Caco-2 (cell line): ENCODE measurements around the gene DIP2B. TPM values are rescaled to one million over a fixed set of nuclear protein-coding genes. Genes with fewer than 3 reads are reported as not detected.

Experiments used
- BruUV-seq: library from RNA; stranded (reverse); fragments of 400-500 nt; replicated peaks from 2 replicates; lab custom pipeline; 2021; lab: Mats Ljungman, UMichigan
- CTCF ChIA-PET: fragments of 300-600 bp; sonication (Branson Sonifier 250); formaldehyde crosslinking; loops from one replicate; lab custom pipeline; 2022; ENCODE audit warnings: antibody characterized with exemption; lab: Charles Lee
- POLR2A ChIA-PET: fragments of 300-600 bp; sonication (Branson Sonifier 250); formaldehyde crosslinking; loops from one replicate; lab custom pipeline; 2022; ENCODE audit warnings: antibody characterized with exemption; lab: Charles Lee
- DNase-seq, 2 experiments: peaks; one replicate each; pipeline versions ENCODE4 v3.0.0 to v3.0.0-alpha.2; 2020 to 2022
- H3K27me3 ChIP-seq: replicated peaks from 2 replicates; pipeline ENCODE4 v1.6.0; 2011; ENCODE audit warnings: low read length; ENCODE audit not compliant: control insufficient read depth, insufficient read depth
- H3K36me3 ChIP-seq: 2 replicates; pipeline ENCODE4 v1.5.1; 2011; ENCODE audit warnings: low read length; ENCODE audit not compliant: control insufficient read depth, insufficient read depth
- H3K4me1 ChIP-seq: fragments of 250-450 bp; sonication (Bioruptor Pico); 2 replicates; pipeline ENCODE4 v1.5.1; 2020; ENCODE audit warnings: mild to moderate bottlenecking
- H3K4me3 ChIP-seq: 2 replicates; pipeline ENCODE4 v1.5.1; 2011; ENCODE audit warnings: low read depth, mild to moderate bottlenecking, control low read depth, low read length
- H3K9me3 ChIP-seq: fragments of 250-450 bp; sonication (Bioruptor Pico); 2 replicates; pipeline ENCODE4 v1.5.1; 2020; ENCODE audit warnings: mild to moderate bottlenecking, moderate library complexity
- H3K27ac Mint-ChIP-seq: one replicate; pipeline ENCODE4 v1.8.0; 2022; ENCODE audit warnings: mixed read lengths; ENCODE audit not compliant: unreplicated experiment
- H3K27me3 Mint-ChIP-seq: one replicate; pipeline ENCODE4 v1.8.0; 2022; ENCODE audit warnings: mixed read lengths; ENCODE audit not compliant: insufficient read depth, unreplicated experiment
- H3K36me3 Mint-ChIP-seq: one replicate; pipeline ENCODE4 v1.8.0; 2022; ENCODE audit warnings: mild to moderate bottlenecking, mixed read lengths; ENCODE audit not compliant: insufficient read depth, unreplicated experiment
- H3K4me1 Mint-ChIP-seq: one replicate; pipeline ENCODE4 v1.8.0; 2022; ENCODE audit warnings: low read depth, mixed read lengths; ENCODE audit not compliant: unreplicated experiment
- H3K4me3 Mint-ChIP-seq: one replicate; pipeline ENCODE4 v1.8.0; 2022; ENCODE audit warnings: mild to moderate bottlenecking, moderate library complexity, mixed read lengths; ENCODE audit not compliant: unreplicated experiment
- H3K9me3 Mint-ChIP-seq: one replicate; pipeline ENCODE4 v1.8.0; 2022; ENCODE audit warnings: mixed read lengths; ENCODE audit not compliant: unreplicated experiment
- CTCF ChIP-seq, 2 experiments: fragments of 200-600 bp in 1 of 2; IDR thresholded peaks; 1 replicate in 1 of 2; 2 replicates in 1 of 2; pipeline versions ENCODE4 v1.5.1 to v1.8.0; 2011 to 2022; ENCODE audit warnings: antibody characterized with exemption in 1 of 2, control low read depth in 1 of 2, inconsistent platforms in 1 of 2, low read depth in 1 of 2, low read length in 1 of 2, mild to moderate bottlenecking in 1 of 2, moderate library complexity in 1 of 2; ENCODE audit not compliant: insufficient read depth in 1 of 2, severe bottlenecking in 1 of 2, unreplicated experiment in 1 of 2
- intact Hi-C: fragments of 100-400 bp; cut with micrococcal nuclease; formaldehyde crosslinking; loops from one replicate; pipeline ENCODE4 v1.10.0; 2022; ENCODE audit not compliant: unreplicated experiment
- total RNA-seq: library from RNA; stranded (reverse); gene quantifications from 2 replicates; pipeline ENCODE4 v1.2.3, GENCODE V29; 2022

DIP2B gene
- total RNA-seq, 1 experiment from 2014 or later = 32.7 TPM

- H3K36me3 ChIP-seq = no peaks in the 10 kb centered on the region
- no peak for TF ChIP-seq CTCF (IDR thresholded peaks at IDR 0.05; ENCODE audit: insufficient read depth in 1 of 2, low read depth in 1 of 2, low read length in 1 of 2, severe bottlenecking in 1 of 2, unreplicated experiment in 1 of 2)
- peaks cover 57% of the 10 kb centered on the region for H3K4me1 ChIP-seq
- ChIA-PET CTCF (no interaction called here), POLR2A (no interaction called here)
- no peak overlapping the region for H3K27ac Mint-ChIP-seq
- intact Hi-C loops = loop anchor here (5.0 kb wide), 1 partner anchor 41 kb away; no protein-coding TSS in a partner anchor
- H3K9me3 ChIP-seq = no peaks in the 10 kb centered on the region
- no peaks in the 10 kb centered on the region for H3K9me3 Mint-ChIP-seq
- H3K36me3 Mint-ChIP-seq = peaks cover 11% of the 10 kb centered on the region
- no peak for DNase-seq
- H3K4me1 Mint-ChIP-seq = peaks cover 34% of the 10 kb centered on the region
- no peaks in the 10 kb centered on the region for H3K27me3 ChIP-seq
- no peaks in the 10 kb centered on the region for H3K27me3 Mint-ChIP-seq
- no peak overlapping the region for H3K4me3 ChIP-seq
- no peak overlapping the region for H3K4me3 Mint-ChIP-seq
- BruUV-seq = no TSS peak
Observed at GRCh38 chr12:50612882-50613281, 108.1 kb downstream of the DIP2B start.

GRCh38 chr12:50613463-50613862 lies 108.7 kb downstream of the DIP2B start:
- Histone ChIP-seq H3K9me3 (no peaks in the 10 kb centered on the region), H3K36me3 (no peaks in the 10 kb centered on the region), H3K4me3 (no peak overlapping the region), H3K4me1 (peaks cover 63% of the 10 kb centered on the region), H3K27me3 (no peaks in the 10 kb centered on the region)
- Mint-ChIP-seq H3K36me3 (peaks cover 11% of the 10 kb centered on the region), H3K4me1 (peaks cover 38% of the 10 kb centered on the region), H3K27me3 (no peaks in the 10 kb centered on the region), H3K4me3 (no peak overlapping the region), H3K9me3 (no peaks in the 10 kb centered on the region), H3K27ac (no peak overlapping the region)
- intact Hi-C loops = loop anchor here (5.0 kb wide), 1 partner anchor 41 kb away; no protein-coding TSS in a partner anchor
- ChIA-PET POLR2A (no interaction called here), CTCF (no interaction called here)
- TF ChIP-seq CTCF (IDR thresholded peaks at IDR 0.05; ENCODE audit: insufficient read depth in 1 of 2, low read depth in 1 of 2, low read length in 1 of 2, severe bottlenecking in 1 of 2, unreplicated experiment in 1 of 2) = no peak
- DNase-seq = no peak
- BruUV-seq = no TSS peak

- Histone ChIP-seq H3K4me3 (no peak overlapping the region), H3K27me3 (no peaks in the 10 kb centered on the region), H3K9me3 (no peaks in the 10 kb centered on the region), H3K4me1 (peaks cover 69% of the 10 kb centered on the region), H3K36me3 (no peaks in the 10 kb centered on the region)
- DNase-seq = peak in 1 of 2 experiments; percentile 44
- peaks cover 17% of the 10 kb centered on the region for H3K36me3 Mint-ChIP-seq
- H3K4me1 Mint-ChIP-seq = peaks cover 46% of the 10 kb centered on the region
- BruUV-seq = no TSS peak
- ChIA-PET CTCF (no interaction called here), POLR2A (no interaction called here)
- no peak for TF ChIP-seq CTCF (IDR thresholded peaks at IDR 0.05; ENCODE audit: insufficient read depth in 1 of 2, low read depth in 1 of 2, low read length in 1 of 2, severe bottlenecking in 1 of 2, unreplicated experiment in 1 of 2)
- H3K27ac Mint-ChIP-seq = no peak overlapping the region
- intact Hi-C loops = loop anchor here (5.0 kb wide), 1 partner anchor 42 kb away; no protein-coding TSS in a partner anchor
- H3K9me3 Mint-ChIP-seq = no peaks in the 10 kb centered on the region
- no peak overlapping the region for H3K4me3 Mint-ChIP-seq
- H3K27me3 Mint-ChIP-seq = no peaks in the 10 kb centered on the region
Observed at GRCh38 chr12:50614167-50614759, 109.5 kb downstream of the DIP2B start.
